GM20000 (cell line): Measurements from ENCODE around the gene KIAA1143.

Source experiments
- DNase-seq: peaks from one replicate; pipeline ENCODE4 v3.0.0; 2012; ENCODE audit warnings: low spot score
- TF ChIP-seq, protein P1 (sequence below): IDR thresholded peaks from 2 replicates; pipeline ENCODE4 v1.5.1; 2012; ENCODE audit warnings: mild to moderate bottlenecking, control low read depth; ENCODE audit errors: extremely low read depth, missing control alignments

Gene KIAA1143

DNA sequence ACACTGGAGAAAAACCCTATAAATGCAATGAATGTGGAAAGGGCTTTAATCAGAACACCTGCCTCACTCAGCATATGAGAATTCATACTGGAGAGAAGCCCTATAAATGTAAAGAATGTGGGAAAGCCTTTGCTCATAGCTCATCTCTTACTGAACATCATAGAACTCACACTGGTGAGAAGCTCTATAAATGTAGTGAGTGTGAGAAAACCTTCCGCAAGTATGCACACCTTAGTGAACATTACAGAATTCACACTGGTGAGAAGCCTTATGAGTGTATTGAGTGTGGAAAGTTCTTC lies 39.4 kb downstream of the KIAA1143 start:
- TF ChIP-seq, protein P1, sequence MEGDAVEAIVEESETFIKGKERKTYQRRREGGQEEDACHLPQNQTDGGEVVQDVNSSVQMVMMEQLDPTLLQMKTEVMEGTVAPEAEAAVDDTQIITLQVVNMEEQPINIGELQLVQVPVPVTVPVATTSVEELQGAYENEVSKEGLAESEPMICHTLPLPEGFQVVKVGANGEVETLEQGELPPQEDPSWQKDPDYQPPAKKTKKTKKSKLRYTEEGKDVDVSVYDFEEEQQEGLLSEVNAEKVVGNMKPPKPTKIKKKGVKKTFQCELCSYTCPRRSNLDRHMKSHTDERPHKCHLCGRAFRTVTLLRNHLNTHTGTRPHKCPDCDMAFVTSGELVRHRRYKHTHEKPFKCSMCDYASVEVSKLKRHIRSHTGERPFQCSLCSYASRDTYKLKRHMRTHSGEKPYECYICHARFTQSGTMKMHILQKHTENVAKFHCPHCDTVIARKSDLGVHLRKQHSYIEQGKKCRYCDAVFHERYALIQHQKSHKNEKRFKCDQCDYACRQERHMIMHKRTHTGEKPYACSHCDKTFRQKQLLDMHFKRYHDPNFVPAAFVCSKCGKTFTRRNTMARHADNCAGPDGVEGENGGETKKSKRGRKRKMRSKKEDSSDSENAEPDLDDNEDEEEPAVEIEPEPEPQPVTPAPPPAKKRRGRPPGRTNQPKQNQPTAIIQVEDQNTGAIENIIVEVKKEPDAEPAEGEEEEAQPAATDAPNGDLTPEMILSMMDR, result no peak
- DNase-seq, result no peak

- TF ChIP-seq, protein P1, result no peak
- DNase-seq, result no peak
Observed at GRCh38 chr3:44721231-44722102, 40.0 kb downstream of the KIAA1143 start.

GRCh38 chr3:44712455-44713075 lies 48.9 kb downstream of the KIAA1143 start, which contains the start of gene ZNF502:
ZNF502 (plus strand) TSS chr3:44712660; CDS start chr3:44720262, 7,602 bp downstream.
- DNase-seq, result peak; percentile 47
- TF ChIP-seq, protein P1, result no peak
